HEK293 (cell line): ENCODE data around the gene STOX1.

ENCODE experiments used
- CTCF ChIA-PET: fragments of 350-600 bp; formaldehyde crosslinking; extraction: SDS; loops from one replicate; lab custom pipeline; 2021; ENCODE audit warnings: antibody characterized with exemption; lab: Yijun Ruan, JAX
- POLR2A ChIA-PET: fragments of 300-600 bp; formaldehyde crosslinking; extraction: SDS; loops from one replicate; lab custom pipeline; 2020; ENCODE audit warnings: antibody characterized with exemption, inconsistent platforms; lab: Yijun Ruan, JAX
- H3K27ac ChIP-seq: fragments of 200-500 bp; sonication (Bioruptor generic); 2 replicates; pipeline ENCODE4 v1.5.1; 2014; ENCODE audit warnings: low read depth, low read length, control low read depth, inconsistent platforms; ENCODE audit errors: extremely low read depth
- H3K36me3 ChIP-seq, 2 experiments: fragments of 200-500 bp in 1 of 2; sonication (Bioruptor generic) in 1 of 2; 1 replicate in 1 of 2; 2 replicates in 1 of 2; pipeline ENCODE4 v1.5.1; 2014 to 2017; ENCODE audit warnings: inconsistent platforms in 2 of 2, low read length in 2 of 2; ENCODE audit not compliant: control insufficient read depth in 2 of 2, insufficient read depth in 1 of 2
- H3K4me1 ChIP-seq: fragments of 200-500 bp; sonication (Bioruptor generic); 2 replicates; pipeline ENCODE4 v1.5.1; 2014; ENCODE audit warnings: mild to moderate bottlenecking, low read length, inconsistent platforms; ENCODE audit not compliant: control insufficient read depth, insufficient read depth
- H3K4me3 ChIP-seq: 2 replicates; pipeline ENCODE4 v1.5.1; 2011; ENCODE audit warnings: low read depth, mild to moderate bottlenecking, control low read depth, low read length, moderate library complexity
- H3K9me3 ChIP-seq: fragments of 200-500 bp; sonication (Bioruptor generic); 2 replicates; pipeline ENCODE4 v1.5.1; 2014; ENCODE audit warnings: low read depth, low read length, inconsistent platforms; ENCODE audit not compliant: control insufficient read depth, insufficient read depth
- EGR2 ChIP-seq: fragments of 450-650 bp; formaldehyde crosslinking; IDR thresholded peaks from 2 replicates; pipeline ENCODE4 v1.5.1; 2016; ENCODE audit warnings: low read depth, missing biosample characterization, missing genetic modification characterization
- HOXD13 ChIP-seq: sonication (generic); formaldehyde crosslinking; IDR thresholded peaks from 2 replicates; pipeline ENCODE4 v1.8.0; 2022; ENCODE audit warnings: missing genetic modification reagents, borderline replicate concordance
- IKZF3 ChIP-seq: fragments of 450-650 bp; IDR thresholded peaks from 2 replicates; pipeline ENCODE4 v1.5.0; 2018; ENCODE audit warnings: missing biosample characterization, mild to moderate bottlenecking, missing genetic modification characterization, moderate library complexity
- KLF8 ChIP-seq: fragments of 450-650 bp; formaldehyde crosslinking; IDR thresholded peaks from 2 replicates; pipeline ENCODE4 v1.5.1; 2016; ENCODE audit warnings: missing biosample characterization, missing genetic modification characterization
- OSR2 ChIP-seq: fragments of 450-650 bp; formaldehyde crosslinking; IDR thresholded peaks from 2 replicates; pipeline ENCODE4 v1.5.1; 2016; ENCODE audit warnings: missing biosample characterization, missing genetic modification characterization
- SCRT1 ChIP-seq: fragments of 450-650 bp; formaldehyde crosslinking; IDR thresholded peaks from 2 replicates; pipeline ENCODE4 v1.5.1; 2016; ENCODE audit warnings: missing biosample characterization, missing genetic modification characterization, borderline replicate concordance
- SP3 ChIP-seq: fragments of 450-650 bp; formaldehyde crosslinking; IDR thresholded peaks from 2 replicates; pipeline ENCODE4 v1.5.1; 2016; ENCODE audit warnings: missing biosample characterization, missing genetic modification characterization
- SP7 ChIP-seq: fragments of 450-650 bp; formaldehyde crosslinking; IDR thresholded peaks from 2 replicates; pipeline ENCODE4 v1.5.1; 2016; ENCODE audit warnings: missing biosample characterization, missing genetic modification characterization
- TRIM28 ChIP-seq: IDR thresholded peaks from 2 replicates; pipeline ENCODE4 v1.6.1; 2011; ENCODE audit warnings: low read length, control low read depth, borderline replicate concordance
- YY2 ChIP-seq: fragments of 450-650 bp; formaldehyde crosslinking; IDR thresholded peaks from 2 replicates; pipeline ENCODE4 v1.5.1; 2016; ENCODE audit warnings: missing biosample characterization, missing genetic modification characterization
- ZBTB7A ChIP-seq: fragments of 450-650 bp; formaldehyde crosslinking; IDR thresholded peaks from 2 replicates; pipeline ENCODE4 v1.5.1; 2016; ENCODE audit warnings: low read depth, missing biosample characterization, missing genetic modification characterization
- ZFHX2 ChIP-seq: fragments of 450-650 bp; formaldehyde crosslinking; conservative IDR thresholded peaks from 2 replicates; pipeline ENCODE4 v1.5.1; 2016; ENCODE audit warnings: missing biosample characterization, missing genetic modification characterization
- ZFP69B ChIP-seq: fragments of 450-650 bp; formaldehyde crosslinking; IDR thresholded peaks from 2 replicates; pipeline ENCODE4 v1.5.1; 2016; ENCODE audit warnings: missing biosample characterization, missing genetic modification characterization
- ZIC2 ChIP-seq: fragments of 450-650 bp; formaldehyde crosslinking; IDR thresholded peaks from 2 replicates; pipeline ENCODE4 v1.5.1; 2016; ENCODE audit warnings: missing biosample characterization, missing genetic modification characterization
- ZNF416 ChIP-seq: fragments of 450-650 bp; formaldehyde crosslinking; IDR thresholded peaks from 2 replicates; pipeline ENCODE4 v1.5.1; 2016; ENCODE audit warnings: missing biosample characterization, missing genetic modification characterization
- ZNF596 ChIP-seq: fragments of 450-650 bp; IDR thresholded peaks from 2 replicates; pipeline ENCODE4 v1.5.0; 2018; ENCODE audit warnings: missing biosample characterization, mild to moderate bottlenecking, missing genetic modification characterization, moderate library complexity
- ZNF600 ChIP-seq: fragments of 450-650 bp; formaldehyde crosslinking; IDR thresholded peaks from 2 replicates; pipeline ENCODE4 v1.5.1; 2016; ENCODE audit warnings: missing biosample characterization, missing genetic modification characterization
- ZNF654 ChIP-seq: fragments of 450-650 bp; formaldehyde crosslinking; IDR thresholded peaks from 2 replicates; pipeline ENCODE4 v1.5.1; 2016; ENCODE audit warnings: low read depth, missing biosample characterization, missing genetic modification characterization
- ZNF701 ChIP-seq: fragments of 450-650 bp; formaldehyde crosslinking; IDR thresholded peaks from 2 replicates; pipeline ENCODE4 v1.5.1; 2016; ENCODE audit warnings: missing biosample characterization, missing genetic modification characterization
- ZNF747 ChIP-seq: fragments of 450-650 bp; formaldehyde crosslinking; IDR thresholded peaks from 2 replicates; pipeline ENCODE4 v1.5.1; 2016; ENCODE audit warnings: missing biosample characterization, missing genetic modification characterization
- ZNF777 ChIP-seq: fragments of 450-650 bp; formaldehyde crosslinking; IDR thresholded peaks from 2 replicates; pipeline ENCODE4 v1.5.1; 2017; ENCODE audit warnings: missing biosample characterization, missing genetic modification characterization, borderline replicate concordance
- ZNF792 ChIP-seq: fragments of 450-650 bp; formaldehyde crosslinking; IDR thresholded peaks from 2 replicates; pipeline ENCODE4 v1.5.1; 2016; ENCODE audit warnings: missing biosample characterization, missing genetic modification characterization
- TF ChIP-seq, protein P1 (sequence below): fragments of 450-650 bp; formaldehyde crosslinking; IDR thresholded peaks from 2 replicates; pipeline ENCODE4 v1.5.1; 2016; ENCODE audit warnings: missing biosample characterization, missing genetic modification characterization, borderline replicate concordance
- TF ChIP-seq, protein P2 (sequence below): fragments of 450-650 bp; formaldehyde crosslinking; IDR thresholded peaks from 2 replicates; pipeline ENCODE4 v1.5.1; 2016; ENCODE audit warnings: missing biosample characterization, missing genetic modification characterization
- TF ChIP-seq, protein P3 (sequence below): fragments of 450-650 bp; formaldehyde crosslinking; IDR thresholded peaks from 2 replicates; pipeline ENCODE4 v1.5.1; 2017; ENCODE audit warnings: missing biosample characterization, missing genetic modification characterization
- TF ChIP-seq, protein P4 (sequence below): fragments of 450-650 bp; formaldehyde crosslinking; IDR thresholded peaks from 2 replicates; pipeline ENCODE4 v1.5.1; 2016; ENCODE audit warnings: missing biosample characterization, missing genetic modification characterization

STOX1 gene

DNA sequence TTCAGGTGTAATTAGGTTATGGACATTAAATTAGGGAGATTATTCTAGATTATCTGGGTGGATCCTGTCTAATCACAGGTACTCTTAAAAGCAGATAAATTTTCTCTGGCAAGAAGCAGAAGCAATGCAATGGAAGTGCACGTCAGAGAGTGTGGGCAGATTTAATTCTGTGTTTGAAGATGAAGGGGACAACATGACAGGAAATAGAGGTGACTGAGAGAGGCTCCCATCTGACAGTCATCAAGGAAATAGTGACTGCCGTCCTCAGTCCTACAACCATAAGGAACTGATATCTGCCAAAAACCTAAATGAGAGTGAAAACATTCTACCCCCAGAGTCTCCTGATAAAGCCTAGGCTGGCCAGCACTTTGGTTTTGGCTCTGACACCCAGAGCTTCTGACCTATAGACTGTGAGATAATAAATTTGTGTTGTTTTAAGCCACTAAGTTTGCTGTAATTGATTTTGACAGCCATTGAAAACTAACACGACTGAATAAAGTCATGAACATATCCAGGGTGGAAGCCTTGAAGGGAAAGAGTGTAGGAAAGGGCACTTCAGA, 43.3 kb downstream of the STOX1 start:
- ChIA-PET POLR2A (interaction anchor here (0.6 to 1.8 kb wide), 2 partner anchors 30 to 43 kb away, joined by 3 to 7 read pairs; partner anchors contain the start of genes DDX50 and STOX1), CTCF (interaction anchor here (0.5 to 0.7 kb wide), 4 partner anchors 44 to 111 kb away, joined by 3 read pairs; no protein-coding TSS in a partner anchor)
- H3K27ac ChIP-seq = peak overlapping the region; percentile 43
- no peaks in the 10 kb centered on the region for H3K9me3 ChIP-seq
- no peak overlapping the region for H3K4me3 ChIP-seq
- TF ChIP-seq ZNF792 (tag by site-specific recombination) (no peak), TRIM28 (0 out of 2 replicates have a peak, but pooled peaks have one; percentile 13), ZNF747 (no peak), ZNF654 (tag by site-specific recombination) (no peak), EGR2 (tag by site-specific recombination) (no peak), ZBTB7A (tag by site-specific recombination) (no peak), ZNF777 (tag by site-specific recombination) (no peak), OSR2 (tag by site-specific recombination) (peak; percentile 11; the same call in 1 of the 2 replicates), YY2 (tag by site-specific recombination) (no peak), SCRT1 (tag by site-specific recombination) (no peak)
- peaks cover 15% of the 10 kb centered on the region for H3K4me1 ChIP-seq
- no peaks in the 10 kb centered on the region for H3K36me3 ChIP-seq

DNA sequence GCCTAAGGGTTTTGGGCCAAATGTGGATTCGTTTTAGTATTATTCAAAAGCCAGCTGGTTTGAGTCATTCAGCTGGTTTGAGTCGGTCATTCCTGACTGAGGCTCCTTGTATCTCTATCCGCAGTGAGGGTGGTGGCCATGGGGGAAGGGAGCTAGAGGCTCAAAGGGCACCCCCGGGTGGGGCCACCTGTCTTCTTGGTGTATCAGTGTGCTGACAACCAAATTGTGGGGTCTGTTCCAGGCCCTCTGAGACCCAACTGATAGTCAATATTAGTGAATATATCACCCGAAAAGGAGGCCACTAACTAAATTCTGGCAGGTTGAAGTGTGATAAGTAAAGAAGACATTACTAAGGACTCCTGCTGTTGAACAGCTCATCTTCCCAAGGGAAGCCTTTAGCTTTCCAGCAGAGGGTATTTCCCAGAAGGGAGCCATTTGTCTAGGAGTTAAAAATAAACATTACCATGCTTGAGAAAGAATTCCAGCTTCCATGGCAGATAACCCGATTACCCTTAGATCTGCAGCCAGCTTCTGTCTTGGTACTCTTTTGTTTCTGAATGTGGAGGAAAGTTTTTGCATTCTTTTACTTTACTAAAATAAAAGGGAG, 43.9 kb downstream of the STOX1 start:
- H3K4me1 ChIP-seq = peaks cover 15% of the 10 kb centered on the region
- CTCF ChIA-PET = interaction anchor here (0.6 to 0.7 kb wide), 3 partner anchors 44 to 98 kb away, joined by 3 read pairs; no protein-coding TSS in a partner anchor
- peak overlapping the region; percentile 43 for H3K27ac ChIP-seq
- H3K4me3 ChIP-seq = no peak overlapping the region
- H3K9me3 ChIP-seq = no peaks in the 10 kb centered on the region
- POLR2A ChIA-PET = interaction anchor here (0.8 to 1.8 kb wide), 5 partner anchors 12 to 1355 kb away, joined by 3 to 7 read pairs (median 4); partner anchors contain the start of genes DDX50 and STOX1
- H3K36me3 ChIP-seq = no peaks in the 10 kb centered on the region
- TF ChIP-seq SP7 (tag by site-specific recombination) = 0 out of 2 replicates have a peak, but pooled peaks have one; percentile 11
- TF ChIP-seq, protein P1, sequence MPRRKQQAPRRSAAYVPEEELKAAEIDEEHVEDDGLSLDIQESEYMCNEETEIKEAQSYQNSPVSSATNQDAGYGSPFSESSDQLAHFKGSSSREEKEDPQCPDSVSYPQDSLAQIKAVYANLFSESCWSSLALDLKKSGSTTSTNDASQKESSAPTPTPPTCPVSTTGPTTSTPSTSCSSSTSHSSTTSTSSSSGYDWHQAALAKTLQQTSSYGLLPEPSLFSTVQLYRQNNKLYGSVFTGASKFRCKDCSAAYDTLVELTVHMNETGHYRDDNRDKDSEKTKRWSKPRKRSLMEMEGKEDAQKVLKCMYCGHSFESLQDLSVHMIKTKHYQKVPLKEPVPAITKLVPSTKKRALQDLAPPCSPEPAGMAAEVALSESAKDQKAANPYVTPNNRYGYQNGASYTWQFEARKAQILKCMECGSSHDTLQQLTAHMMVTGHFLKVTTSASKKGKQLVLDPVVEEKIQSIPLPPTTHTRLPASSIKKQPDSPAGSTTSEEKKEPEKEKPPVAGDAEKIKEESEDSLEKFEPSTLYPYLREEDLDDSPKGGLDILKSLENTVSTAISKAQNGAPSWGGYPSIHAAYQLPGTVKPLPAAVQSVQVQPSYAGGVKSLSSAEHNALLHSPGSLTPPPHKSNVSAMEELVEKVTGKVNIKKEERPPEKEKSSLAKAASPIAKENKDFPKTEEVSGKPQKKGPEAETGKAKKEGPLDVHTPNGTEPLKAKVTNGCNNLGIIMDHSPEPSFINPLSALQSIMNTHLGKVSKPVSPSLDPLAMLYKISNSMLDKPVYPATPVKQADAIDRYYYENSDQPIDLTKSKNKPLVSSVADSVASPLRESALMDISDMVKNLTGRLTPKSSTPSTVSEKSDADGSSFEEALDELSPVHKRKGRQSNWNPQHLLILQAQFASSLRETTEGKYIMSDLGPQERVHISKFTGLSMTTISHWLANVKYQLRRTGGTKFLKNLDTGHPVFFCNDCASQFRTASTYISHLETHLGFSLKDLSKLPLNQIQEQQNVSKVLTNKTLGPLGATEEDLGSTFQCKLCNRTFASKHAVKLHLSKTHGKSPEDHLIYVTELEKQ (tag by site-specific recombination) = no peak
- TF ChIP-seq ZNF416 = no peak
- TF ChIP-seq ZNF596 (tag by site-specific recombination) = no peak
- TF ChIP-seq, protein P2, sequence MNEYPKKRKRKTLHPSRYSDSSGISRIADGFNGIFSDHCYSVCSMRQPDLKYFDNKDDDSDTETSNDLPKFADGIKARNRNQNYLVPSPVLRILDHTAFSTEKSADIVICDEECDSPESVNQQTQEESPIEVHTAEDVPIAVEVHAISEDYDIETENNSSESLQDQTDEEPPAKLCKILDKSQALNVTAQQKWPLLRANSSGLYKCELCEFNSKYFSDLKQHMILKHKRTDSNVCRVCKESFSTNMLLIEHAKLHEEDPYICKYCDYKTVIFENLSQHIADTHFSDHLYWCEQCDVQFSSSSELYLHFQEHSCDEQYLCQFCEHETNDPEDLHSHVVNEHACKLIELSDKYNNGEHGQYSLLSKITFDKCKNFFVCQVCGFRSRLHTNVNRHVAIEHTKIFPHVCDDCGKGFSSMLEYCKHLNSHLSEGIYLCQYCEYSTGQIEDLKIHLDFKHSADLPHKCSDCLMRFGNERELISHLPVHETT (tag by site-specific recombination) = peak; percentile 33
- no peak for TF ChIP-seq ZNF701 (tag by site-specific recombination)
- 0 out of 2 replicates have a peak, but pooled peaks have one; percentile 26 for TF ChIP-seq ZNF600 (tag by site-specific recombination)
- TF ChIP-seq ZFP69B (tag by site-specific recombination) = peak; percentile 19; the same call in 1 of the 2 replicates
- TF ChIP-seq ZIC2 (tag by site-specific recombination) = peak; percentile 43; the same call in 1 of the 2 replicates
- peak; percentile 51 for TF ChIP-seq KLF8 (tag by site-specific recombination)
- no peak for TF ChIP-seq HOXD13 (CRISPR knock-in tag)
- TF ChIP-seq, protein P3, sequence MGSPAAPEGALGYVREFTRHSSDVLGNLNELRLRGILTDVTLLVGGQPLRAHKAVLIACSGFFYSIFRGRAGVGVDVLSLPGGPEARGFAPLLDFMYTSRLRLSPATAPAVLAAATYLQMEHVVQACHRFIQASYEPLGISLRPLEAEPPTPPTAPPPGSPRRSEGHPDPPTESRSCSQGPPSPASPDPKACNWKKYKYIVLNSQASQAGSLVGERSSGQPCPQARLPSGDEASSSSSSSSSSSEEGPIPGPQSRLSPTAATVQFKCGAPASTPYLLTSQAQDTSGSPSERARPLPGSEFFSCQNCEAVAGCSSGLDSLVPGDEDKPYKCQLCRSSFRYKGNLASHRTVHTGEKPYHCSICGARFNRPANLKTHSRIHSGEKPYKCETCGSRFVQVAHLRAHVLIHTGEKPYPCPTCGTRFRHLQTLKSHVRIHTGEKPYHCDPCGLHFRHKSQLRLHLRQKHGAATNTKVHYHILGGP (tag by site-specific recombination) = no peak
- TF ChIP-seq TRIM28 = no peak
- peak; percentile 53; the same call in 1 of the 2 replicates for TF ChIP-seq IKZF3 (tag by site-specific recombination)
- TF ChIP-seq, protein P4, sequence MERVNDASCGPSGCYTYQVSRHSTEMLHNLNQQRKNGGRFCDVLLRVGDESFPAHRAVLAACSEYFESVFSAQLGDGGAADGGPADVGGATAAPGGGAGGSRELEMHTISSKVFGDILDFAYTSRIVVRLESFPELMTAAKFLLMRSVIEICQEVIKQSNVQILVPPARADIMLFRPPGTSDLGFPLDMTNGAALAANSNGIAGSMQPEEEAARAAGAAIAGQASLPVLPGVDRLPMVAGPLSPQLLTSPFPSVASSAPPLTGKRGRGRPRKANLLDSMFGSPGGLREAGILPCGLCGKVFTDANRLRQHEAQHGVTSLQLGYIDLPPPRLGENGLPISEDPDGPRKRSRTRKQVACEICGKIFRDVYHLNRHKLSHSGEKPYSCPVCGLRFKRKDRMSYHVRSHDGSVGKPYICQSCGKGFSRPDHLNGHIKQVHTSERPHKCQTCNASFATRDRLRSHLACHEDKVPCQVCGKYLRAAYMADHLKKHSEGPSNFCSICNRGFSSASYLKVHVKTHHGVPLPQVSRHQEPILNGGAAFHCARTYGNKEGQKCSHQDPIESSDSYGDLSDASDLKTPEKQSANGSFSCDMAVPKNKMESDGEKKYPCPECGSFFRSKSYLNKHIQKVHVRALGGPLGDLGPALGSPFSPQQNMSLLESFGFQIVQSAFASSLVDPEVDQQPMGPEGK (tag by site-specific recombination) = peak; percentile 40
- TF ChIP-seq ZNF777 (tag by site-specific recombination) = no peak
- TF ChIP-seq SCRT1 (tag by site-specific recombination) = no peak
- TF ChIP-seq SP3 = 0 out of 2 replicates have a peak, but pooled peaks have one; percentile 18
- no peak for TF ChIP-seq ZFHX2
